ENCODE measurements around the gene TNS4. TPM values are rescaled to one million over a fixed set of nuclear protein-coding genes. Genes with fewer than 3 reads are reported as not detected.

TNS4 gene
- polyA plus RNA-seq, 2 of the 4 experiments (the other 2 are of a cell fraction) = 24.2 to 73.5 TPM

GRCh38 chr17:40436636-40437035 lies 64.8 kb downstream of the TNS4 start (continued):
- no peak for TF ChIP-seq ELK1 (IDR thresholded peaks at IDR 0.05; ENCODE audit: low read depth, low read length)
- TF ChIP-seq EP300 (IDR thresholded peaks at IDR 0.05) = no peak

DNA sequence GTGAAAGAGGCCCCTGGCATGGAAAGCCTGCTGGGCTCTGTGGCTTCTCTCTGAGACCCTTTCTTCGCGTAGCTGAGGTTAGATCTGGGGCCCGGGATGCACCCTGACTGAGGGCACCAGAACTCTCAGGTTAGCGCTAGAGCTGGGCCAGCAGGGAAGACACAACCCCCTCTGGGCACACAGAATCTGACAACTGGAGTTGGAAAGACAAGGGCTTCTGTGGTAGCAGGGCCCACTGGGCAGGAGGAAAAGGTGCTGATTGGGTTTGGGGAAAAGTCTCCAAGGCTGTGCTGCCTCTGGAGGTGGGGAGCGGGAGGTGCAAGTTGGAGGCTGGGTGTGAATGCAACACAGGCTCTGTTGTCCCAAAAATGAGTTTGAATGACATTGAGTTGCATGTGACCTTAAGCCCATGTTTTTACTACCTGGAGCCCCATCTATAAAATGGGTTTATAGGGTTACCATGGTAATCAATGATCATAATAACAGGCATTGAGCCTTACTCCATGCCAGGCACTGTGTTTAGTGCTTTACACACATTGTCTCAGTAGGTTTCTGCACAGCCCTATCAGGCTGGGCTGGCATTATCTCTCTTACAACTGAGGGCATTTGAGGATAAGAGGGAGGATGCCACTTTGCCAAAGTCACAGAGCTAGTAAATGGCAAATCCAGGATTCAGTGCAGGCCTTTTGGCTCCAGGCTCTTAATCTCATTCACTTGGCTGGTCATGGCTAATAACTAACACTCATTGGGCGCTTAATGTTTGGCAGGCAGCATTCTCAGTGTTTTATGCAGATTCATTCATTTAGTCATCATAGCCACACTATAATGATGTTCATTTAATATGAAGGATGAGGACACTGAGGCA lies 67.6 kb downstream of the TNS4 start:
- H3K9me3 ChIP-seq = no peaks in the 10 kb centered on the region
- POLR2A ChIA-PET = interaction anchor here (1.7 kb wide), 1 partner anchor 10 kb away, joined by 5 read pairs; no protein-coding TSS in a partner anchor
- CTCF ChIA-PET = interaction anchor here (0.6 to 7.5 kb wide), 17 partner anchors 8 to 130 kb away, joined by 3 to 99 read pairs (median 4); partner anchors contain the start of genes IGFBP4 and TOP2A
- peak; percentile 86 to 93 for ATAC-seq
- TF ChIP-seq SMC3 (IDR thresholded peaks at IDR 0.05) (no peak), CTCF (IDR thresholded peaks at IDR 0.05) (peak; percentile 33; the same call in 2 of the 3 replicates), MAFK (IDR thresholded peaks at IDR 0.05; ENCODE audit: partially characterized antibody) (peak; percentile 1), RAD21 (conservative IDR thresholded peaks at IDR 0.05 in 1 of 2, IDR thresholded peaks at IDR 0.05 in 1 of 2) (peak in 1 of 2 experiments; percentile 50; a peak in 3 of 5 replicates), RARB (CRISPR knock-in tag; IDR thresholded peaks at IDR 0.05) (no peak), CBX8 (IDR thresholded peaks at IDR 0.05) (no peak), SREBF2 (IDR thresholded peaks at IDR 0.05) (no peak)
- WGBS (ENCODE audit: missing lambda C conversion rate) = 84% methylated on average over 6 of the region's 6 CpGs
- peak in 1 of 2 experiments; percentile 66 for DNase-seq (ENCODE audit: low read depth in 1 of 2, low spot score in 1 of 2)
- H3K4me2 ChIP-seq = no peak overlapping the region
- H3K27ac ChIP-seq = peak overlapping the region in 1 of 2 experiments; percentile 25; a peak in 3 of 6 replicates
- FAIRE-seq = peak; percentile 81
- H3K4me1 ChIP-seq = 0 out of 3 replicates have a peak, but pooled peaks cover 3% of the 10 kb centered on the region
- H3K4me3 ChIP-seq = no peak overlapping the region

DNA sequence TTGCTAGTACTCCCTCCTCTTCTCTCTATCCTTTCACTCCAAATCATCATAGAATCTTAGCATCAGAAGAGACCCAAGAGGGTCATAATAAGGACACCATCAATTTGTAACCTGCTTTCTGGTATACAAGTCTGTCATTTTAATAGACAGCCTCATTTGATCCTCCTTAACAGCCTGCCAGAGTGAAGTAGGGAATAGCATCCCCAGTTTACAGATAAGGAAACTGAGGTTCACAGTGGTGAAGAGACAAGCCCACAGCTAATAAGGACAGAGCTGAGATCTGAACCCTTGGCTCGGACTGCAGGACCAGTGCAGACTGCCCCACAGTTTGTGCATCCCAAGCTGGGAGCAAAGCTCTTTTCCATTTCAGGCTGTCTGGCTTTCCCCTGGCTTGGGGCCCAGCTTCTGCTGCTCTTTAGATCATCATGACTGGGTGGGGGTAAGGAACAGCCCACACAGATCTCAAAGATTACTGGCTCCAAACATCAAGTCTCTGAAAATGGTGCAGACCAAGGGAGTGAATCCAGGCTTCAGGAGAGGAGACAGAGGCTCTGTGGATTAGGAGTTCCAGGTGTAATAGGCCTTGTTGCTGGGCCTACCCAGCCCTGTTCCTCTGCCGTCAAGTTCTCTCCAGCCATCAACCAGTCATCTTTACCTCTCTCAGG lies 68.4 kb downstream of the TNS4 start:
- Histone ChIP-seq H3K4me1 (0 out of 3 replicates have a peak, but pooled peaks cover 3% of the 10 kb centered on the region), H3K4me2 (no peak overlapping the region), H3K27ac (peak overlapping the region in 1 of 2 experiments; percentile 25; a peak in 3 of 6 replicates), H3K9me3 (no peaks in the 10 kb centered on the region), H3K4me3 (no peak overlapping the region)
- DNase-seq (ENCODE audit: low read depth in 1 of 2, low spot score in 1 of 2) = no peak
- WGBS (ENCODE audit: missing lambda C conversion rate) = 73% methylated on average over 2 of the region's 2 CpGs
- FAIRE-seq = no peak
- peak in 1 of 2 experiments; percentile 24; a peak in 3 of 6 replicates for ATAC-seq
- POLR2A ChIA-PET = interaction anchor here (1.7 kb wide), 1 partner anchor 11 kb away, joined by 5 read pairs; no protein-coding TSS in a partner anchor
- TF ChIP-seq EHMT2 (IDR thresholded peaks at IDR 0.05; ENCODE audit: low read depth) = no peak
- TF ChIP-seq, protein P1, sequence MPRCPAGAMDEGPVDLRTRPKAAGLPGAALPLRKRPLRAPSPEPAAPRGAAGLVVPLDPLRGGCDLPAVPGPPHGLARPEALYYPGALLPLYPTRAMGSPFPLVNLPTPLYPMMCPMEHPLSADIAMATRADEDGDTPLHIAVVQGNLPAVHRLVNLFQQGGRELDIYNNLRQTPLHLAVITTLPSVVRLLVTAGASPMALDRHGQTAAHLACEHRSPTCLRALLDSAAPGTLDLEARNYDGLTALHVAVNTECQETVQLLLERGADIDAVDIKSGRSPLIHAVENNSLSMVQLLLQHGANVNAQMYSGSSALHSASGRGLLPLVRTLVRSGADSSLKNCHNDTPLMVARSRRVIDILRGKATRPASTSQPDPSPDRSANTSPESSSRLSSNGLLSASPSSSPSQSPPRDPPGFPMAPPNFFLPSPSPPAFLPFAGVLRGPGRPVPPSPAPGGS (IDR thresholded peaks at IDR 0.05) = no peak
- no peak for TF ChIP-seq CTCF (IDR thresholded peaks at IDR 0.05)
- TF ChIP-seq ELK1 (IDR thresholded peaks at IDR 0.05; ENCODE audit: low read depth, low read length) = no peak
- no peak for TF ChIP-seq KDM5A (IDR thresholded peaks at IDR 0.05)
- no peak for TF ChIP-seq ZSCAN20 (CRISPR knock-in tag; IDR thresholded peaks at IDR 0.05)
- TF ChIP-seq EP300 (IDR thresholded peaks at IDR 0.05) = no peak
- no peak for TF ChIP-seq NR3C1 (IDR thresholded peaks at IDR 0.05)
- CTCF ChIA-PET = interaction anchor here (0.6 to 7.5 kb wide), 19 partner anchors 9 to 130 kb away, joined by 3 to 99 read pairs (median 4); partner anchors contain the start of genes IGFBP4 and TOP2A
